Measurements from ENCODE around the gene UNC13B. TPM values are rescaled to one million over a fixed set of nuclear protein-coding genes. Genes with fewer than 3 reads are reported as not detected.

UNC13B gene
- total and polyA plus RNA-seq, 2 experiments from 2014 or later = 8.7 to 52.1 TPM

- Histone ChIP-seq H3K9me2 (ENCODE audit: insufficient read depth) (0 out of 2 replicates have a peak, but pooled peaks cover 3% of the 10 kb centered on the region), H4K20me1 (replicated peaks; ENCODE audit: insufficient read depth) (no peaks in the 10 kb centered on the region), H3F3A (replicated peaks; ENCODE audit: low read depth) (no peaks in the 10 kb centered on the region), H2AFZ (no peak overlapping the region), H3K27me3 (ENCODE audit: insufficient read depth) (no peaks in the 10 kb centered on the region), H3K36me3 (ENCODE audit: insufficient read depth) (no peaks in the 10 kb centered on the region), H3K4me2 (no peak overlapping the region), H3K27ac (ENCODE audit: low read depth) (no peak overlapping the region), H3K79me2 (replicated peaks; ENCODE audit: insufficient read depth) (no peaks in the 10 kb centered on the region), H3K4me1 (ENCODE audit: insufficient read depth) (no peaks in the 10 kb centered on the region), H3K4me3 (no peak overlapping the region)
- ATAC-seq = no peak
- no peaks in the 10 kb centered on the region for H3K27me3 Mint-ChIP-seq (ENCODE audit: insufficient read depth, low read depth, poor library complexity)
- no peak for DNase-seq (ENCODE audit: low spot score)
- no peaks in the 10 kb centered on the region for H3K4me1 Mint-ChIP-seq
- H3K9me3 Mint-ChIP-seq = no peaks in the 10 kb centered on the region
- H3K36me3 Mint-ChIP-seq (ENCODE audit: low read depth) = no peaks in the 10 kb centered on the region
- no peak for TF ChIP-seq ZNF462 (CRISPR knock-in tag; IDR thresholded peaks at IDR 0.05)
- TF ChIP-seq NANOG (IDR thresholded peaks at IDR 0.05; ENCODE audit: borderline replicate concordance) = no peak
- TF ChIP-seq EZH2 (IDR thresholded peaks at IDR 0.05; ENCODE audit: low read depth, unreplicated experiment) = no peak
- no peak for TF ChIP-seq ETS1 (IDR thresholded peaks at IDR 0.05)
- no peak for TF ChIP-seq EZH2phosphoT487 (IDR thresholded peaks at IDR 0.05; ENCODE audit: unreplicated experiment)
- no peak for TF ChIP-seq POLR2AphosphoS5 (IDR thresholded peaks at IDR 0.05; ENCODE audit: low read depth)
- TF ChIP-seq ZNF114 (CRISPR knock-in tag; IDR thresholded peaks at IDR 0.05) = no peak
- TF ChIP-seq STAT1 (IDR thresholded peaks at IDR 0.05; ENCODE audit: unreplicated experiment) = no peak
- no peak overlapping the region for H3K27ac Mint-ChIP-seq
- no peak overlapping the region for H3K4me3 Mint-ChIP-seq
Measured at GRCh38 chr9:35262064-35262463, 100.3 kb downstream of the UNC13B start.
